Measurements from ENCODE around the gene RPS6KA2.

Gene RPS6KA2

GRCh38 chr6:166456395-166457156 lies 170.5 kb downstream of the RPS6KA2 start:
- TF ChIP-seq CTCF (conservative IDR thresholded peaks at IDR 0.05; ENCODE audit: low read length) = no peak; the same call in 1 of the 2 replicates
- DNase-seq (ENCODE audit: low read depth) = no peak
- no peak overlapping the region for H3K4me3 ChIP-seq (ENCODE audit: low read length)

- DNase-seq (ENCODE audit: low read depth) = no peak
- TF ChIP-seq CTCF (conservative IDR thresholded peaks at IDR 0.05; ENCODE audit: low read length) = no peak
- H3K4me3 ChIP-seq (ENCODE audit: low read length) = no peak overlapping the region
Measured at GRCh38 chr6:166454692-166455515, 172.1 kb downstream of the RPS6KA2 start.

GRCh38 chr6:166453651-166454050 lies 173.4 kb downstream of the RPS6KA2 start:
- no peak overlapping the region for H3K4me3 ChIP-seq (ENCODE audit: low read length)
- TF ChIP-seq CTCF (conservative IDR thresholded peaks at IDR 0.05; ENCODE audit: low read length) = no peak
- no peak for DNase-seq (ENCODE audit: low read depth)

- no peak for TF ChIP-seq CTCF (conservative IDR thresholded peaks at IDR 0.05; ENCODE audit: low read length)
- DNase-seq (ENCODE audit: low read depth) = no peak
- no peak overlapping the region for H3K4me3 ChIP-seq (ENCODE audit: low read length)
Measured at GRCh38 chr6:166450167-166450873, 176.7 kb downstream of the RPS6KA2 start.

- no peak overlapping the region for H3K4me3 ChIP-seq (ENCODE audit: low read length)
- no peak for TF ChIP-seq CTCF (conservative IDR thresholded peaks at IDR 0.05; ENCODE audit: low read length)
- no peak for DNase-seq (ENCODE audit: low read depth)
Measured at GRCh38 chr6:166449641-166450040, 177.4 kb downstream of the RPS6KA2 start.

GRCh38 chr6:166449036-166449435 lies 178.0 kb downstream of the RPS6KA2 start:
- no peak overlapping the region for H3K4me3 ChIP-seq (ENCODE audit: low read length)
- DNase-seq (ENCODE audit: low read depth) = no peak
- no peak for TF ChIP-seq CTCF (conservative IDR thresholded peaks at IDR 0.05; ENCODE audit: low read length)

Measured in AG10803 (cell line).